ENCODE data around the gene UBL4A. TPM values are rescaled to one million over a fixed set of nuclear protein-coding genes. Genes with fewer than 3 reads are reported as not detected.

The UBL4A gene
- total and polyA plus RNA-seq, 2 of the 13 experiments (the other 11 are each of a cell fraction or from before 2014, with no cell fraction given), result 16.8 to 25.5 TPM

DNA sequence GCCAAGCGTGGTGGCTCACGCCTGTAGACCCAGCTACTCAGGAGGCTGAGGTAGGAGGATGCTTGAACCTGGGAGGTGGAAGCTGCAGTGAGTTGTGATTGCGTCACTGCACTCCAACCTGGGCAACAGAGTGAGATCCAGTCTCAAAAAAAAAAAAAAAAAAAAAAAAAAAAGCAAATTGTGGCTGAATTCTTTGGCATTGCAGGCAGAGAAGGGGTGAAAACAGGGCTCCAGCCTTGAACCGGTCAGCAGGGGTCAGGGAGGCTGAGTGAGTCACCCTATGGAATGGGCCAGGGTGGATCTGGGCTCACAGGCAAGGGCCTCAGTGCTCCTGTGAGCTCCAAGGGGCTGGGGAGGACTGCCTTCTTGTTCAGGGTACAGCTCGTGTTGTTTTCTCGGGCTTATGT lies 42.8 kb upstream of the UBL4A start:
- POLR2A ChIA-PET, result interaction anchor here (1.2 to 6.0 kb wide), 7 partner anchors 12 to 160 kb away, joined by 3 to 38 read pairs (median 5); partner anchors contain the start of genes FAM3A and UBL4A
- TF ChIP-seq PPARG (CRISPR knock-in tag; conservative IDR thresholded peaks at IDR 0.05) (no peak), GFI1 (CRISPR knock-in tag; IDR thresholded peaks at IDR 0.05; ENCODE audit: borderline replicate concordance) (no peak), NR2F1 (CRISPR knock-in tag; IDR thresholded peaks at IDR 0.05) (peak in 1 of 2 experiments; percentile 55; a peak in 1 of 4 replicates), ZNF678 (CRISPR knock-in tag; IDR thresholded peaks at IDR 0.05) (no peak), ZNF354B (CRISPR knock-in tag; IDR thresholded peaks at IDR 0.05) (no peak), ZNF577 (CRISPR knock-in tag; IDR thresholded peaks at IDR 0.05; ENCODE audit: borderline replicate concordance, low read depth) (no peak), CEBPG (CRISPR knock-in tag; IDR thresholded peaks at IDR 0.05) (peak; percentile 38), ZNF484 (CRISPR knock-in tag; IDR thresholded peaks at IDR 0.05; ENCODE audit: borderline replicate concordance, low read depth) (no peak), NBN (conservative IDR thresholded peaks at IDR 0.05) (no peak), NR2F6 (IDR thresholded peaks at IDR 0.05) (0 out of 2 replicates have a peak, but pooled peaks have one; percentile 23), NR2F6 (CRISPR knock-in tag; IDR thresholded peaks at IDR 0.05) (peak; percentile 41), ZNF777 (CRISPR knock-in tag; IDR thresholded peaks at IDR 0.05) (no peak), TBX2 (CRISPR knock-in tag; IDR thresholded peaks at IDR 0.05; ENCODE audit: borderline replicate concordance) (no peak), ZNF460 (CRISPR knock-in tag; IDR thresholded peaks at IDR 0.05; ENCODE audit: borderline replicate concordance) (peak; percentile 37; the same call in 1 of the 2 replicates), KLF15 (CRISPR knock-in tag; IDR thresholded peaks at IDR 0.05; ENCODE audit: borderline replicate concordance) (no peak), SAP130 (CRISPR knock-in tag; IDR thresholded peaks at IDR 0.05; ENCODE audit: low read depth) (0 out of 2 replicates have a peak, but pooled peaks have one; percentile 15), TGIF2 (CRISPR knock-in tag; IDR thresholded peaks at IDR 0.05) (no peak), ZSCAN30 (CRISPR knock-in tag; IDR thresholded peaks at IDR 0.05) (no peak), RARA (CRISPR knock-in tag; IDR thresholded peaks at IDR 0.05) (peak; percentile 83), ISX (CRISPR knock-in tag; conservative IDR thresholded peaks at IDR 0.05) (no peak), ZFY (CRISPR knock-in tag; IDR thresholded peaks at IDR 0.05) (no peak), ZNF782 (CRISPR knock-in tag; IDR thresholded peaks at IDR 0.05; ENCODE audit: borderline replicate concordance) (no peak)
- TF ChIP-seq, protein P1, sequence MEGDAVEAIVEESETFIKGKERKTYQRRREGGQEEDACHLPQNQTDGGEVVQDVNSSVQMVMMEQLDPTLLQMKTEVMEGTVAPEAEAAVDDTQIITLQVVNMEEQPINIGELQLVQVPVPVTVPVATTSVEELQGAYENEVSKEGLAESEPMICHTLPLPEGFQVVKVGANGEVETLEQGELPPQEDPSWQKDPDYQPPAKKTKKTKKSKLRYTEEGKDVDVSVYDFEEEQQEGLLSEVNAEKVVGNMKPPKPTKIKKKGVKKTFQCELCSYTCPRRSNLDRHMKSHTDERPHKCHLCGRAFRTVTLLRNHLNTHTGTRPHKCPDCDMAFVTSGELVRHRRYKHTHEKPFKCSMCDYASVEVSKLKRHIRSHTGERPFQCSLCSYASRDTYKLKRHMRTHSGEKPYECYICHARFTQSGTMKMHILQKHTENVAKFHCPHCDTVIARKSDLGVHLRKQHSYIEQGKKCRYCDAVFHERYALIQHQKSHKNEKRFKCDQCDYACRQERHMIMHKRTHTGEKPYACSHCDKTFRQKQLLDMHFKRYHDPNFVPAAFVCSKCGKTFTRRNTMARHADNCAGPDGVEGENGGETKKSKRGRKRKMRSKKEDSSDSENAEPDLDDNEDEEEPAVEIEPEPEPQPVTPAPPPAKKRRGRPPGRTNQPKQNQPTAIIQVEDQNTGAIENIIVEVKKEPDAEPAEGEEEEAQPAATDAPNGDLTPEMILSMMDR (CRISPR knock-in tag; IDR thresholded peaks at IDR 0.05), result no peak
- TF ChIP-seq, protein P2, sequence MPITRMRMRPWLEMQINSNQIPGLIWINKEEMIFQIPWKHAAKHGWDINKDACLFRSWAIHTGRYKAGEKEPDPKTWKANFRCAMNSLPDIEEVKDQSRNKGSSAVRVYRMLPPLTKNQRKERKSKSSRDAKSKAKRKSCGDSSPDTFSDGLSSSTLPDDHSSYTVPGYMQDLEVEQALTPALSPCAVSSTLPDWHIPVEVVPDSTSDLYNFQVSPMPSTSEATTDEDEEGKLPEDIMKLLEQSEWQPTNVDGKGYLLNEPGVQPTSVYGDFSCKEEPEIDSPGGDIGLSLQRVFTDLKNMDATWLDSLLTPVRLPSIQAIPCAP (CRISPR knock-in tag; IDR thresholded peaks at IDR 0.05; ENCODE audit: low read depth), result no peak
- TF ChIP-seq, protein P3, sequence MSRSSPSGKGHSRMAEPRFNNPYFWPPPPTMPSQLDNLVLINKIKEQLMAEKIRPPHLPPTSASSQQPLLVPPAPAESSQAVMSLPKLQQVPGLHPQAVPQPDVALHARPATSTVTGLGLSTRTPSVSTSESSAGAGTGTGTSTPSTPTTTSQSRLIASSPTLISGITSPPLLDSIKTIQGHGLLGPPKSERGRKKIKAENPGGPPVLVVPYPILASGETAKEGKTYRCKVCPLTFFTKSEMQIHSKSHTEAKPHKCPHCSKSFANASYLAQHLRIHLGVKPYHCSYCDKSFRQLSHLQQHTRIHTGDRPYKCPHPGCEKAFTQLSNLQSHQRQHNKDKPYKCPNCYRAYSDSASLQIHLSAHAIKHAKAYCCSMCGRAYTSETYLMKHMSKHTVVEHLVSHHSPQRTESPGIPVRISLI (CRISPR knock-in tag; IDR thresholded peaks at IDR 0.05; ENCODE audit: borderline replicate concordance), result peak; percentile 53; the same call in 1 of the 2 replicates

More for the DNA sequence above, 42.8 kb upstream of the UBL4A start:
- in situ Hi-C loops (cut with HindIII; ENCODE audit: extremely low pct_ligation_motif_present, low pct_unique_long_range_greater_than_20kb), result loop anchor here (25.0 kb wide), 1 partner anchor 117 kb away; the partner anchor contains the start of genes DNASE1L1 and TAFAZZIN
- BruUV-seq (replicated peaks), result no TSS peak
- H3K4me3 ChIP-seq (replicated peaks in 1 of 3; ENCODE audit: insufficient read depth in 1 of 3, low read depth in 2 of 3, low read length in 3 of 3), result no peak overlapping the region
- peak; percentile 45 for DNase-seq (ENCODE audit: low spot score)
- H3K9me3 ChIP-seq (ENCODE audit: low read length), result no peaks in the 10 kb centered on the region
- H3K27me3 ChIP-seq (ENCODE audit: control insufficient read depth in 1 of 2, insufficient read depth in 2 of 2, low read length in 2 of 2), result no peaks in the 10 kb centered on the region
- no peak overlapping the region for H2AFZ ChIP-seq (ENCODE audit: low read length)
- CTCF ChIA-PET (ENCODE audit: low intra/inter-chr PET ratio, low total read pairs), result no interaction called here
- no peaks in the 10 kb centered on the region for H4K20me1 ChIP-seq (ENCODE audit: insufficient read depth, low read length)
- peak; percentile 55 for ATAC-seq
- H3K4me2 ChIP-seq (ENCODE audit: low read depth, low read length), result no peak overlapping the region
- peaks cover 4 to 13% of the 10 kb centered on the region in 2 experiments; a peak in 2 of 5 replicates for H3K36me3 ChIP-seq (replicated peaks in 1 of 2; ENCODE audit: control insufficient read depth in 1 of 2, insufficient read depth in 2 of 2, low read length in 2 of 2)
- H3K9ac ChIP-seq (ENCODE audit: insufficient read depth, low read depth, low read length), result no peak overlapping the region
- 68% methylated on average over 4 of the region's 6 CpGs for WGBS (ENCODE audit: low lambda C conversion rate)
- intact Hi-C loops (cut with micrococcal nuclease; ENCODE audit: unreplicated experiment), result no loop called here
- FAIRE-seq, result peak; percentile 59
- H3K79me2 ChIP-seq (ENCODE audit: insufficient read depth, low read length), result no peaks in the 10 kb centered on the region
- H3K27ac ChIP-seq (ENCODE audit: extremely low read length, insufficient read depth, low read length), result no peak overlapping the region
- peaks cover 54% of the 10 kb centered on the region for H3K4me1 ChIP-seq (ENCODE audit: insufficient read depth, low read length)
